IMR-90 (cell line): ENCODE data around the gene ZNF469. TPM values are rescaled to one million over a fixed set of nuclear protein-coding genes. Genes with fewer than 3 reads are reported as not detected.
A peak's percentile ranks its signal among the peaks of the same experiment; 100 is the strongest.

ENCODE experiments used
- ATAC-seq: fragments of 200-7000 bp; cut with Tn5 transposase; 2 replicates; pipeline ENCODE4 v1.9.1; 2020; ENCODE audit warnings: low read depth, mild to moderate bottlenecking, moderate library complexity
- BruUV-seq: library from RNA; stranded (reverse); fragments of 400-500 nt; replicated peaks from 2 replicates; lab custom pipeline; 2021; lab: Mats Ljungman, UMichigan
- CTCF ChIA-PET: fragments of 300-600 bp; formaldehyde crosslinking; extraction: SDS; loops from one replicate; lab custom pipeline; 2021; ENCODE audit warnings: antibody characterized with exemption; lab: Yijun Ruan, JAX
- POLR2A ChIA-PET: fragments of 300-600 bp; sonication (Branson Sonifier 250); formaldehyde crosslinking; loops from one replicate; lab custom pipeline; 2022; ENCODE audit warnings: antibody characterized with exemption; ENCODE audit not compliant: unreplicated experiment; lab: Charles Lee
- DNase-seq: peaks from one replicate; pipeline ENCODE4 v3.0.0; 2013
- H2AFZ ChIP-seq: replicated peaks from 2 replicates; pipeline ENCODE3; 2013; ENCODE audit warnings: low read length, mild to moderate bottlenecking; ENCODE audit not compliant: poor library complexity
- H2AK5ac ChIP-seq: 2 replicates; pipeline ENCODE4 v1.6.1; 2013; ENCODE audit warnings: low read depth, low read length, inconsistent platforms
- H2AK9ac ChIP-seq: replicated peaks from 2 replicates; pipeline ENCODE3; 2013; ENCODE audit warnings: mild to moderate bottlenecking, low read depth, low read length, moderate library complexity; ENCODE audit not compliant: poor library complexity
- H2BK120ac ChIP-seq: 2 replicates; pipeline ENCODE4 v1.6.1; 2013; ENCODE audit warnings: low read depth, low read length, inconsistent platforms
- H2BK15ac ChIP-seq: 3 replicates; pipeline ENCODE4 v1.6.1; 2013; ENCODE audit warnings: low read depth, low read length, inconsistent platforms
- H2BK20ac ChIP-seq: 2 replicates; pipeline ENCODE4 v1.6.1; 2013; ENCODE audit warnings: low read depth, mild to moderate bottlenecking, inconsistent platforms, low read length, moderate library complexity
- H2BK5ac ChIP-seq: 2 replicates; pipeline ENCODE4 v1.6.1; 2013; ENCODE audit warnings: mild to moderate bottlenecking, low read depth, low read length, inconsistent platforms; ENCODE audit not compliant: poor library complexity, severe bottlenecking
- H3K14ac ChIP-seq: replicated peaks from 2 replicates; pipeline ENCODE4 v1.6.1; 2013; ENCODE audit warnings: low read depth, low read length, inconsistent platforms
- H3K18ac ChIP-seq: 2 replicates; pipeline ENCODE4 v1.6.1; 2013; ENCODE audit warnings: low read depth, low read length, control low read depth
- H3K23ac ChIP-seq: 2 replicates; pipeline ENCODE4 v1.6.1; 2013; ENCODE audit warnings: low read depth, low read length, inconsistent platforms
- H3K27ac ChIP-seq: 2 replicates; pipeline ENCODE4 v1.5.1; 2013; ENCODE audit warnings: mild to moderate bottlenecking, control low read depth, low read length; ENCODE audit not compliant: insufficient read depth
- H3K27me3 ChIP-seq: 2 replicates; pipeline ENCODE4 v1.6.1; 2013; ENCODE audit warnings: low read length; ENCODE audit not compliant: control insufficient read depth, insufficient read depth
- H3K36me3 ChIP-seq: 2 replicates; pipeline ENCODE4 v1.6.1; 2013; ENCODE audit warnings: low read length, mixed read lengths; ENCODE audit not compliant: control insufficient read depth, insufficient read depth
- H3K4ac ChIP-seq: 2 replicates; pipeline ENCODE4 v1.6.1; 2013; ENCODE audit warnings: low read depth, low read length, inconsistent platforms
- H3K4me1 ChIP-seq: 2 replicates; pipeline ENCODE4 v1.6.1; 2013; ENCODE audit warnings: low read length, mixed read lengths; ENCODE audit not compliant: control insufficient read depth, insufficient read depth
- H3K4me2 ChIP-seq: 2 replicates; pipeline ENCODE4 v1.6.1; 2013; ENCODE audit warnings: low read depth, mild to moderate bottlenecking, control low read depth, low read length, moderate library complexity
- H3K4me3 ChIP-seq: 2 replicates; pipeline ENCODE4 v1.5.1; 2013; ENCODE audit warnings: low read depth, mild to moderate bottlenecking, control low read depth, low read length, moderate library complexity; ENCODE audit not compliant: insufficient read depth
- H3K56ac ChIP-seq: 2 replicates; pipeline ENCODE4 v1.6.1; 2013; ENCODE audit warnings: low read length, inconsistent platforms; ENCODE audit not compliant: insufficient read depth; ENCODE audit errors: extremely low read depth
- H3K79me1 ChIP-seq, 2 experiments: 2 replicates each; pipeline ENCODE4 v1.6.1; 2013; ENCODE audit warnings: low read length in 2 of 2, inconsistent platforms in 1 of 2, low read depth in 1 of 2
- H3K9ac ChIP-seq: 2 replicates; pipeline ENCODE4 v1.6.1; 2013; ENCODE audit warnings: low read depth, low read length, control low read depth
- H3K9me1 ChIP-seq: 2 replicates; pipeline ENCODE4 v1.6.1; 2013; ENCODE audit warnings: low read length, inconsistent platforms; ENCODE audit not compliant: insufficient read depth
- H3K9me3 ChIP-seq: 2 replicates; pipeline ENCODE4 v1.6.1; 2013; ENCODE audit warnings: low read length; ENCODE audit not compliant: control insufficient read depth, insufficient read depth
- H4K20me1 ChIP-seq: 2 replicates; pipeline ENCODE4 v1.6.1; 2013; ENCODE audit warnings: low read length, inconsistent platforms; ENCODE audit not compliant: insufficient read depth
- H4K5ac ChIP-seq: 2 replicates; pipeline ENCODE4 v1.6.1; 2013; ENCODE audit warnings: mild to moderate bottlenecking, low read depth, low read length, control low read depth
- H4K8ac ChIP-seq, 2 experiments: 2 replicates each; pipeline ENCODE4 v1.6.1; 2013; ENCODE audit warnings: low read depth in 2 of 2, low read length in 2 of 2, control low read depth in 1 of 2, inconsistent platforms in 1 of 2
- H4K91ac ChIP-seq: 2 replicates; pipeline ENCODE4 v1.6.1; 2013; ENCODE audit warnings: low read depth, low read length, inconsistent platforms; ENCODE audit not compliant: insufficient read depth
- CHD1 ChIP-seq: IDR thresholded peaks from 2 replicates; pipeline ENCODE4 v1.6.1; 2012; ENCODE audit warnings: low read depth, low read length, improper control_type of control experiment
- RFX5 ChIP-seq: IDR thresholded peaks from 2 replicates; pipeline ENCODE4 v1.8.0; 2012; ENCODE audit warnings: low read depth, mild to moderate bottlenecking, low read length, moderate library complexity
- WGBS, 2 experiments: methylation state at CpG; one replicate each; pipeline versions ENCODE4 v1.1.5 to v1.1.7; 2013; ENCODE audit warnings: missing lambda C conversion rate in 2 of 2; ENCODE audit not compliant: insufficient read length in 1 of 2; ENCODE audit errors: extremely low coverage in 2 of 2; 5-methylcytosine and 5-hydroxymethylcytosine counted together
- dilution Hi-C: fragments of 300-500 bp; cut with HindIII; formaldehyde crosslinking; loops from one replicate; pipeline ENCODE4 v1.14.3; 2018; ENCODE audit warnings: low sequenced_read_pairs; ENCODE audit not compliant: unreplicated experiment
- in situ Hi-C: fragments of 300-500 bp; cut with MboI; formaldehyde crosslinking; loops from 3 replicates; pipeline ENCODE4 v1.14.3; 2019; ENCODE audit warnings: low sequenced_read_pairs, inconsistent platforms, mixed read lengths
- intact Hi-C: fragments of 100-400 bp; cut with micrococcal nuclease; formaldehyde crosslinking; loops from 2 replicates; pipeline ENCODE4 v1.10.0; 2022
- polyA plus RNA-seq, 3 experiments: library from polyadenylated mRNA; depleted of rRNA; stranded (reverse); fragments of >200 nt; gene quantifications; 2 replicates each; pipeline ENCODE4 v1.2.3, GENCODE V29; 2012; ENCODE audit warnings: low replicate concordance in 1 of 3
- total RNA-seq: library from RNA; depleted of rRNA; stranded (reverse); fragments of >200 nt; gene quantifications from 2 replicates; pipeline ENCODE4 v1.2.3, GENCODE V29; 2012

ZNF469 gene
- total and polyA plus RNA-seq, 2 of the 4 experiments (the other 2 are of a cell fraction): 1.1 to 13.3 TPM

DNA sequence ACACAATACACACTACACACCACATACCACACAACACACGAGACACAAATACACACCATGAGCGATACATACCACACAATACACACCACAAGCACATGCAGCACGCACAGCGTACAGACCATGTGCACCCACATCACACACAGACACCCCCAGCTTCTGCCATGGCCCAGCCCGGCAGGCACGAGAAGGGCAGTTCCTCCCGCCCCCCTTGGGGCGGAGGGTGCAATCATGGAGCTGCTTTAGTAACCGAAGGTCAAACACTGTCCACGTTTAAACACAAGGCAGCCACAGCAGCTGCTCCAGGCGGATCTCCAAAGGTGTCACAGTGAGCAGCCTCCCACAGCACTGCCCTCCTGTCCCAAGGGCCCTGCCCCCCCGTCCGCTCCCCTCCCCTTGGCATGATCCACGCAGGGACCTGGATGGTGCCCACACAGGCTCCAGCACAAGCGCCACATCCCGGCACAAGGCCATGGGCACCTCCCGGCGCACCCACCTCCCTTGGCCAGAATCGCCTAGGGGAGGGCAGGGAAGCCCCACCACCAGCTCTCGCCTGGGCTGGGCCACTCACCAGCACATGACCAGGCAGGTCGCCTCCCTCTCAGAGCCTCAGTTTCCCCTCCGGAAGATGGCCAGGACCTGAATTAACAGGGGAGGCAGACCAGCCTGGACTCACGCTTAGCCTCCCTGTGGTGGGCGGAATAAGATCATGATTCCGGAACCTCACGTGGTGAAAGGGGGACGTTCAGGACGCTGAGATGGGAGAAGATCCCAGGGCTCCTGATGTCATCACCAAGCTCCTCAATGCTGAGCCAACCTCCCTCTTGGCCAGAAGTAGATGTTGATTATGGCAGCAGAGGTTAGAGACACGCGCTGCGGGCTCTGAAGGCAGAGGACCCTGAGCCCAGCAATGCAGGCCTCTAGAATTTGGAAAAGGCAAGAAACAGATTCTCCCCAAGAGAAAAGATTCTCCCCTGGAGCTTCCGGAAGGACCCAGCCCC is 32.6 kb upstream of the ZNF469 start:
- Histone ChIP-seq H4K91ac (no peak overlapping the region), H3K9ac (no peak overlapping the region), H3K18ac (no peak overlapping the region), H3K4me2 (no peak overlapping the region), H3K56ac (no peak overlapping the region), H3K36me3 (no peaks in the 10 kb centered on the region), H3K4me3 (no peak overlapping the region), H2BK5ac (peak overlapping the region; percentile 29), H3K9me1 (peaks cover 9% of the 10 kb centered on the region), H2BK120ac (no peak overlapping the region), H4K5ac (no peak overlapping the region), H3K27me3 (no peaks in the 10 kb centered on the region; the same call in 1 of the 2 replicates), H2AK9ac (no peak overlapping the region), H3K27ac (no peak overlapping the region), H3K9me3 (no peaks in the 10 kb centered on the region), H3K4me1 (0 out of 2 replicates have a peak, but pooled peaks cover 2% of the 10 kb centered on the region), H3K79me1 (no peaks in the 10 kb centered on the region), H2BK20ac (no peak overlapping the region), H2AFZ (no peak overlapping the region), H4K8ac (no peak overlapping the region), H2BK15ac (no peak overlapping the region), H3K14ac (peak overlapping the region; percentile 37; the same call in 1 of the 2 replicates), H4K20me1 (no peaks in the 10 kb centered on the region; the same call in 1 of the 2 replicates), H3K23ac (no peak overlapping the region), H2AK5ac (peak overlapping the region; percentile 59; the same call in 1 of the 2 replicates), H3K4ac (peak overlapping the region; percentile 10)
- CTCF ChIA-PET: no interaction called here
- TF ChIP-seq RFX5 (no peak), CHD1 (no peak)
- POLR2A ChIA-PET: no interaction called here
- WGBS, 2 experiments: 90% methylated on average over 16 of the region's 32 CpGs; no CpG with 5 or more reads in 1 of the 2 experiments
- in situ Hi-C loops: no loop called here
- DNase-seq (no peak), ATAC-seq (no peak)
- no TSS peak for BruUV-seq
- dilution Hi-C loops: no loop called here
- intact Hi-C loops: no loop called here
